Measurements from ENCODE around the gene CMAS.

- TF ChIP-seq ZNF8 (CRISPR knock-in tag; IDR thresholded peaks at IDR 0.05) (no peak), ZC3H10 (CRISPR knock-in tag; IDR thresholded peaks at IDR 0.05) (no peak), PATZ1 (CRISPR knock-in tag; IDR thresholded peaks at IDR 0.05; ENCODE audit: borderline replicate concordance) (no peak), PPARA (CRISPR knock-in tag; IDR thresholded peaks at IDR 0.05; ENCODE audit: borderline replicate concordance) (no peak), TCF4 (CRISPR knock-in tag; IDR thresholded peaks at IDR 0.05; ENCODE audit: borderline replicate concordance) (no peak), ESRRG (CRISPR knock-in tag; IDR thresholded peaks at IDR 0.05) (no peak), RARB (CRISPR knock-in tag; IDR thresholded peaks at IDR 0.05) (no peak), ZFP30 (CRISPR knock-in tag; IDR thresholded peaks at IDR 0.05) (no peak), ZNF70 (CRISPR knock-in tag; IDR thresholded peaks at IDR 0.05) (no peak)
Observed at GRCh38 chr12:22038734-22039133, 7.3 kb upstream of the CMAS start.

Measured in SK-N-SH treated with all-trans-retinoic acid at 6 μM for 48 hours (cell line).